Neuronal stem cell (in vitro differentiated cells): ENCODE measurements around the gene EFTUD2.
"Not testable (repeated sequence)": the region's sequence is repeated elsewhere in the genome, so short reads cannot be mapped to it uniquely, and the experiment has no call there.

Experiments
- DNase-seq: peaks from one replicate; pipeline ENCODE4 v3.0.0-alpha.2; 2013; ENCODE audit warnings: low spot score
- H2AFZ ChIP-seq: one replicate; pipeline ENCODE4 v1.6.1; 2013; ENCODE audit warnings: mild to moderate bottlenecking, low read length, inconsistent platforms
- H2AK5ac ChIP-seq: 2 replicates; pipeline ENCODE4 v1.6.1; 2013; ENCODE audit warnings: low read depth, mild to moderate bottlenecking, inconsistent platforms, low read length, moderate library complexity, mixed read lengths
- H2BK120ac ChIP-seq: 2 replicates; pipeline ENCODE4 v1.6.1; 2013; ENCODE audit warnings: low read depth, mild to moderate bottlenecking, inconsistent platforms, low read length, moderate library complexity, mixed read lengths
- H2BK12ac ChIP-seq: one replicate; pipeline ENCODE4 v1.6.1; 2013; ENCODE audit warnings: low read length, inconsistent platforms
- H2BK15ac ChIP-seq: 2 replicates; pipeline ENCODE4 v1.6.1; 2013; ENCODE audit warnings: mild to moderate bottlenecking, low read length, inconsistent platforms, mixed read lengths
- H2BK5ac ChIP-seq: one replicate; pipeline ENCODE4 v1.6.1; 2013; ENCODE audit warnings: inconsistent platforms, mild to moderate bottlenecking, low read length, moderate library complexity
- H3K14ac ChIP-seq: one replicate; pipeline ENCODE4 v1.6.1; 2013; ENCODE audit warnings: low read length, inconsistent platforms
- H3K18ac ChIP-seq: 2 replicates; pipeline ENCODE4 v1.6.1; 2013; ENCODE audit warnings: low read length, inconsistent platforms
- H3K23ac ChIP-seq: 2 replicates; pipeline ENCODE4 v1.6.1; 2013; ENCODE audit warnings: low read depth, mild to moderate bottlenecking, mixed read lengths, low read length, inconsistent platforms; ENCODE audit not compliant: poor library complexity
- H3K27ac ChIP-seq: replicated peaks from 3 replicates; pipeline ENCODE4 v1.5.1; 2013; ENCODE audit warnings: low read length, inconsistent platforms
- H3K27me3 ChIP-seq, 3 experiments: 2 replicates each; pipeline ENCODE4 v1.6.1; 2013; ENCODE audit warnings: low read length in 3 of 3, mild to moderate bottlenecking in 2 of 3, inconsistent platforms in 1 of 3, low read depth in 1 of 3, mixed read lengths in 1 of 3, moderate library complexity in 1 of 3; ENCODE audit not compliant: control insufficient read depth in 3 of 3, insufficient read depth in 3 of 3
- H3K36me3 ChIP-seq, 2 donors: replicated peaks in 1 of 2; 2 replicates each; pipeline ENCODE4 v1.6.1; 2013; ENCODE audit warnings: low read length in 2 of 2; ENCODE audit not compliant: control insufficient read depth in 2 of 2, insufficient read depth in 2 of 2
- H3K4ac ChIP-seq: 2 replicates; pipeline ENCODE4 v1.6.1; 2013; ENCODE audit warnings: inconsistent platforms, mild to moderate bottlenecking, low read length, moderate library complexity
- H3K4me1 ChIP-seq, 2 donors: 1 replicate in 1 of 2; 2 replicates in 1 of 2; pipeline ENCODE4 v1.6.1; 2013; ENCODE audit warnings: low read length in 2 of 2, low read depth in 1 of 2; ENCODE audit not compliant: control insufficient read depth in 2 of 2, insufficient read depth in 1 of 2
- H3K4me2 ChIP-seq: one replicate; pipeline ENCODE4 v1.6.1; 2013; ENCODE audit warnings: mild to moderate bottlenecking, low read length, inconsistent platforms; ENCODE audit not compliant: insufficient read depth, poor library complexity, severe bottlenecking
- H3K4me3 ChIP-seq, 2 donors: 2 replicates each; pipeline ENCODE4 v1.5.1; 2013; ENCODE audit warnings: low read length in 2 of 2, mild to moderate bottlenecking in 2 of 2, inconsistent platforms in 1 of 2, moderate library complexity in 1 of 2
- H3K79me1 ChIP-seq: one replicate; pipeline ENCODE4 v1.6.1; 2013; ENCODE audit warnings: low read depth, mild to moderate bottlenecking, inconsistent platforms, low read length, moderate library complexity
- H3K9ac ChIP-seq: one replicate; pipeline ENCODE4 v1.6.1; 2013; ENCODE audit warnings: mild to moderate bottlenecking, low read depth, low read length, inconsistent platforms; ENCODE audit not compliant: poor library complexity
- H3K9me3 ChIP-seq, 2 donors: replicated peaks in 1 of 2; 2 replicates each; pipeline versions ENCODE3 to v1.6.1; 2013; ENCODE audit warnings: low read length in 2 of 2, mild to moderate bottlenecking in 2 of 2, inconsistent platforms in 1 of 2, low read depth in 1 of 2, mixed read lengths in 1 of 2, moderate library complexity in 1 of 2; ENCODE audit not compliant: control insufficient read depth in 2 of 2, insufficient read depth in 1 of 2
- H4K8ac ChIP-seq: one replicate; pipeline ENCODE4 v1.6.1; 2013; ENCODE audit warnings: low read depth, mild to moderate bottlenecking, inconsistent platforms, low read length, moderate library complexity
- H4K91ac ChIP-seq: one replicate; pipeline ENCODE4 v1.6.1; 2013; ENCODE audit warnings: low read length, low read depth, mild to moderate bottlenecking, inconsistent platforms; ENCODE audit not compliant: poor library complexity
- WGBS, 2 donors: extraction: QIAGEN DNeasy Blood & Tissue Kit; methylation state at CpG; one replicate each; pipeline ENCODE4 v1.1.7; 2013; ENCODE audit warnings: missing lambda C conversion rate in 2 of 2, mixed read lengths in 1 of 2; ENCODE audit not compliant: insufficient read length in 2 of 2, insufficient replicate concordance in 1 of 2; ENCODE audit errors: extremely low coverage in 2 of 2; 5-methylcytosine and 5-hydroxymethylcytosine counted together

EFTUD2 gene

DNA sequence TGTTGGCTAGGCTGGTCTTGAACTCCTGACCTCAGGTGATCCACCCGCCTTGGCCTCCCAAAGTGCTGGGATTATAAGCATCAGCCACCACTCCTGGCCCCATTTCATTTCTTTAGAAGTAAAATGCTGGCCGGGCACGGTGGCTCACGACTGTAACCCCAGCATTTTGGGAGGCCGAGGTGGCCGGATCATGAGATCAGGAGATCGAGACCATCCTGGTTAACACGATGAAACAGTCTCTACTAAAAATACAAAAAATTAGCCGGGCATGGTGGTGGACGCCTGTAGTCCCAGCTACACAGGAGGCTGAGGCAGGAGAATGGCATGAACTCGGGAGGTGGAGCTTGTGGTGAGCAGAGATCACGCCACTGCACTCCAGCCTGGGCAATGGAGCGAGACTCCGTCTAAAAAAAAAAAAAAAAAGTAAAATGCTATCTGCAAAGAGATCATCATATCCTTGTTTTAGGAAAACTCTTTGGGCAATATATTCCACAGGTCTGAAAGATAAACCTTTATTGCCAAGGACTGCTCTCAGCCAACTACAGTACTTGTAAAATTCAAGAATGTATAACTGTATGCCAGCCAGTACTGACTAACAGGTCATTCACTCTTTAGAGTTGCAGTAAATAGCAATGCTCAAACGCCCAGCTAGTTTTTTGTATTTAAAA is 73.0 kb downstream of the EFTUD2 start:
- Histone ChIP-seq H3K4ac (no peak overlapping the region), H3K36me3 (peaks cover 3 to 39% of the 10 kb centered on the region in 2 donors), H3K23ac (no peak overlapping the region), H3K4me3 (no peak overlapping the region), H2BK12ac (no peak overlapping the region), H3K27ac (no peak overlapping the region), H3K4me1 (peaks cover 3 to 10% of the 10 kb centered on the region in 2 donors), H2BK15ac (no peak overlapping the region), H3K9ac (no peak overlapping the region), H3K9me3 (peaks cover 0 to 3% of the 10 kb centered on the region in 2 donors), H3K27me3 (no peaks in the 10 kb centered on the region), H4K8ac (no peak overlapping the region), H2BK120ac (no peak overlapping the region), H3K14ac (no peak overlapping the region), H3K18ac (no peak overlapping the region), H2AFZ (no peak overlapping the region), H2AK5ac (no peak overlapping the region), H2BK5ac (no peak overlapping the region), H3K4me2 (no peak overlapping the region), H3K79me1 (peaks cover 5% of the 10 kb centered on the region), H4K91ac (no peak overlapping the region)
- WGBS, 2 donors = no CpG with 5 or more reads among the region's 15 CpGs
- no peak for DNase-seq

- H2BK5ac ChIP-seq, H3K23ac ChIP-seq, H3K27me3 ChIP-seq, H4K8ac ChIP-seq, H3K9ac ChIP-seq, H3K4me2 ChIP-seq, DNase-seq, H2BK120ac ChIP-seq, H2BK12ac ChIP-seq, H3K4ac ChIP-seq, H2AK5ac ChIP-seq, H4K91ac ChIP-seq, H3K4me3 ChIP-seq, H3K79me1 ChIP-seq, H3K18ac ChIP-seq, H3K9me3 ChIP-seq, H3K14ac ChIP-seq, H2AFZ ChIP-seq, H3K27ac ChIP-seq, H2BK15ac ChIP-seq, H3K4me1 ChIP-seq: not testable (repeated sequence)
- peaks cover 3 to 48% of the 10 kb centered on the region in 2 donors for H3K36me3 ChIP-seq
- WGBS, 2 donors = no CpG with 5 or more reads among the region's 9 CpGs
Observed at GRCh38 chr17:44825236-44825635, 74.0 kb downstream of the EFTUD2 start.

GRCh38 chr17:44820631-44821212 is 78.5 kb downstream of the EFTUD2 start:
- no peak overlapping the region for H2BK5ac ChIP-seq
- H2BK15ac ChIP-seq = no peak overlapping the region
- H3K23ac ChIP-seq = no peak overlapping the region
- H2BK120ac ChIP-seq = no peak overlapping the region
- no peak overlapping the region for H2BK12ac ChIP-seq
- no peak overlapping the region for H3K4me2 ChIP-seq
- no peaks in the 10 kb centered on the region for H3K4me1 ChIP-seq
- no peak overlapping the region for H3K9ac ChIP-seq
- no peak overlapping the region for H2AK5ac ChIP-seq
- H3K4ac ChIP-seq = no peak overlapping the region
- H3K36me3 ChIP-seq = peaks cover 3 to 70% of the 10 kb centered on the region in 2 donors
- H2AFZ ChIP-seq = no peak overlapping the region
- H3K18ac ChIP-seq = no peak overlapping the region
- no peak for DNase-seq
- H3K4me3 ChIP-seq = no peak overlapping the region
- no peak overlapping the region for H4K91ac ChIP-seq
- peaks cover 0 to 3% of the 10 kb centered on the region in 2 donors for H3K9me3 ChIP-seq
- H4K8ac ChIP-seq = no peak overlapping the region
- H3K79me1 ChIP-seq = peaks cover 5% of the 10 kb centered on the region
- no peak overlapping the region for H3K27ac ChIP-seq
- WGBS, 2 donors = no CpG with 5 or more reads among the region's 7 CpGs
- no peak overlapping the region for H3K14ac ChIP-seq
- no peaks in the 10 kb centered on the region for H3K27me3 ChIP-seq

DNA sequence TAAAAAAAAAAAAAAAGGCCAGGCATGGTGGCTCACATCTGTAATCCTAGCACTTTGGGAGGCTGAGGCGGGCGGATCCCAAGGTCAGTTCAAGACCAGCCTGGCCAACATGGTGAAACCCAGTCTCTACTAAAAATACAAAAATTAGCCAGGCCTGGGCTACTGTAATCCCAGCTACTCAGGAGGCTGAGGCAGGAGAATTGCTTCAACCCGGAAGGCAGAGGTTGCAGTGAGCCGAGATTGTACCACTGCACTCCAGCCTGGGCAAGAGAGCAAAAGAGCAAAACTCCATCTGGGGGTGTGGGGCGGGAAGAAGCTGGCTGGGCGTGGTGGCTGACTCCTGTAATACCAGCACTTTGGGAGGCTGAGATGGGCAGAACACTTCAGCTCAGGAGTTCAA is 80.7 kb downstream of the EFTUD2 start:
- not testable (repeated sequence) for DNase-seq, H3K14ac ChIP-seq, H4K8ac ChIP-seq, H3K4ac ChIP-seq, H2BK15ac ChIP-seq, H3K27ac ChIP-seq, H3K4me1 ChIP-seq, H3K4me2 ChIP-seq, H3K18ac ChIP-seq, H2BK5ac ChIP-seq, H2BK120ac ChIP-seq, H3K9me3 ChIP-seq, H3K4me3 ChIP-seq, H3K9ac ChIP-seq, H2BK12ac ChIP-seq, H3K27me3 ChIP-seq, H3K23ac ChIP-seq, H3K79me1 ChIP-seq, H2AK5ac ChIP-seq, H2AFZ ChIP-seq, H4K91ac ChIP-seq
- no CpG with 5 or more reads among the region's 6 CpGs for WGBS, 2 donors
- H3K36me3 ChIP-seq = peaks cover 0 to 67% of the 10 kb centered on the region in 2 donors
